Cardiac muscle cell (in vitro differentiated cells and primary cell): ENCODE measurements around the gene CRADD. TPM values are rescaled to one million over a fixed set of nuclear protein-coding genes. Genes with fewer than 3 reads are reported as not detected.

Source experiments
- DNase-seq, 2 donors: peaks; one replicate each; pipeline versions ENCODE4 v3.0.0 to v3.0.0-alpha.2; 2010 to 2017; ENCODE audit warnings: low read depth in 1 of 2, low spot score in 1 of 2
- H3K27ac ChIP-seq: fragments of 200-600 bp; sonication (generic); 2 replicates; pipeline ENCODE4 v1.5.1; 2016
- H3K27me3 ChIP-seq: fragments of 200-600 bp; sonication (generic); 2 replicates; pipeline ENCODE4 v1.6.0; 2016; ENCODE audit warnings: control low read depth
- H3K36me3 ChIP-seq: fragments of 200-600 bp; sonication (generic); 2 replicates; pipeline ENCODE4 v1.5.1; 2016; ENCODE audit warnings: control low read depth
- H3K4me1 ChIP-seq: fragments of 200-600 bp; sonication (generic); 2 replicates; pipeline ENCODE4 v1.8.1; 2017; ENCODE audit warnings: low read depth, mild to moderate bottlenecking, mixed run types
- H3K4me3 ChIP-seq: fragments of 200-600 bp; sonication (generic); 2 replicates; pipeline ENCODE4 v1.5.1; 2016; ENCODE audit warnings: mild to moderate bottlenecking
- H3K9me3 ChIP-seq: fragments of 200-600 bp; sonication (generic); 2 replicates; pipeline ENCODE4 v1.5.1; 2017; ENCODE audit warnings: low read depth, mild to moderate bottlenecking, control low read depth
- polyA plus RNA-seq: library from polyadenylated mRNA; unstranded; fragments of >200 nt; fragmentation: Nextera tagmentation; extraction: Ambion mirVana; gene quantifications from 2 replicates; pipeline ENCODE4 v1.2.1, GENCODE V29; 2016
- total RNA-seq: library from RNA; depleted of rRNA; stranded (reverse); fragments of >200 nt; gene quantifications from 2 replicates; pipeline ENCODE4 v1.2.3, GENCODE V29; 2016
- TF ChIP-seq, protein P1 (sequence below): IDR thresholded peaks from 2 replicates; pipeline ENCODE4 v1.5.1; 2012; ENCODE audit warnings: low read depth, mild to moderate bottlenecking, low read length

The CRADD gene
- total and polyA plus RNA-seq, 2 experiments from 2014 or later = 13.8 to 37.9 TPM

DNA sequence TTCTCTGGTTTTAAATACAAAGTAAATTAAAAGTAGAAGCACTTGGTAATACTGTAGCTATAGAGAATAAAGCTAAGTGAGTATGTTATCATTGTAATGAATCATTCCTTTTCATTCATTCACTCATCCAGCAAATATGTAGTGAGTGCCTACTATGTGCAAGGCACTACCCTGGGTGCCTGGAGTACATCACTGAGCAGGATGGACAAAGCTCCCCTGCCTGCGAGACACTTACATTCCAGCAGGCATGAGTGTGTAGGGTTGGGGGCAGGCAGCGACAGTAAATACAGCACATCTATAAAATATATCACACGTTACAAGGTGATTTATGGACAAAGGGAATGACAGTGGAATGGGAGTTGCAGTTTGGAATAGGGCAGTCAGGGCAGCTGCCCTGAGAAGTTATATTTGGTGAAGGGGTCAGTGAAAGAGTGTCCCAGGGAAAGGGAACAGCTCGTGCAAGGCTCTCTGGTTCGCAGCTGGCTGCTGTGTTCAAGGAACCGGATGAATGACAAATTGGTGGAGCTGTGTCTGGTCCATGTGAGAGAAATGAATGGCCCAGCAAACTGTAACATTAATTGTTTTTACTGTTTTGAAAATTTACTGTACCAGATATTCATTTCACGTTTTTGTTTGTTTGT, 159.6 kb downstream of the CRADD start:
- no peaks in the 10 kb centered on the region for H3K36me3 ChIP-seq
- H3K27me3 ChIP-seq = no peaks in the 10 kb centered on the region
- TF ChIP-seq, protein P1, sequence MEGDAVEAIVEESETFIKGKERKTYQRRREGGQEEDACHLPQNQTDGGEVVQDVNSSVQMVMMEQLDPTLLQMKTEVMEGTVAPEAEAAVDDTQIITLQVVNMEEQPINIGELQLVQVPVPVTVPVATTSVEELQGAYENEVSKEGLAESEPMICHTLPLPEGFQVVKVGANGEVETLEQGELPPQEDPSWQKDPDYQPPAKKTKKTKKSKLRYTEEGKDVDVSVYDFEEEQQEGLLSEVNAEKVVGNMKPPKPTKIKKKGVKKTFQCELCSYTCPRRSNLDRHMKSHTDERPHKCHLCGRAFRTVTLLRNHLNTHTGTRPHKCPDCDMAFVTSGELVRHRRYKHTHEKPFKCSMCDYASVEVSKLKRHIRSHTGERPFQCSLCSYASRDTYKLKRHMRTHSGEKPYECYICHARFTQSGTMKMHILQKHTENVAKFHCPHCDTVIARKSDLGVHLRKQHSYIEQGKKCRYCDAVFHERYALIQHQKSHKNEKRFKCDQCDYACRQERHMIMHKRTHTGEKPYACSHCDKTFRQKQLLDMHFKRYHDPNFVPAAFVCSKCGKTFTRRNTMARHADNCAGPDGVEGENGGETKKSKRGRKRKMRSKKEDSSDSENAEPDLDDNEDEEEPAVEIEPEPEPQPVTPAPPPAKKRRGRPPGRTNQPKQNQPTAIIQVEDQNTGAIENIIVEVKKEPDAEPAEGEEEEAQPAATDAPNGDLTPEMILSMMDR = no peak
- H3K9me3 ChIP-seq = no peaks in the 10 kb centered on the region
- no peak overlapping the region for H3K27ac ChIP-seq
- H3K4me3 ChIP-seq = no peak overlapping the region
- no peak for DNase-seq
- H3K4me1 ChIP-seq = no peaks in the 10 kb centered on the region

DNA sequence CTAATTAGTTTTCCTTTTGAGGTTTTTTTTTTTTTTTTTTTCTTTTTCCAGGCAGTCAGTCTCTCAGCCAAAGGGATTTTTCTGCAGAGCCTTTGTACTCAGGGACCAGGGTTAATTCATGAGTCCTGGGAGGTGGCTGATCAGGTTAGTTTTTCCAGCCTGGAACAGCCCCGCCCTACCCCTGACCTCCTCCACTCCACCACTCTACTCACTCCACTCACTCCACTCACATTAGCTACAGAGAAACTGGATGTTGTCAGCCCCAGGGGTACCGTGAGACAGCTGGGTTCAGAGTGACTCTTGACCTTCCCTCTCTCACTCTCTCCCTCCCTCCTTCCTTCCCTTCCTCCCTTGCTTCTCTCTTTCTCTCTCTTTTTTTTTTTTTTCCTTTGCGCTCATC, 161.0 kb downstream of the CRADD start:
- no peak overlapping the region for H3K27ac ChIP-seq
- no peaks in the 10 kb centered on the region for H3K27me3 ChIP-seq
- no peak for DNase-seq
- H3K9me3 ChIP-seq = no peaks in the 10 kb centered on the region
- no peaks in the 10 kb centered on the region for H3K4me1 ChIP-seq
- H3K36me3 ChIP-seq = no peaks in the 10 kb centered on the region
- TF ChIP-seq, protein P1 = no peak
- no peak overlapping the region for H3K4me3 ChIP-seq

DNA sequence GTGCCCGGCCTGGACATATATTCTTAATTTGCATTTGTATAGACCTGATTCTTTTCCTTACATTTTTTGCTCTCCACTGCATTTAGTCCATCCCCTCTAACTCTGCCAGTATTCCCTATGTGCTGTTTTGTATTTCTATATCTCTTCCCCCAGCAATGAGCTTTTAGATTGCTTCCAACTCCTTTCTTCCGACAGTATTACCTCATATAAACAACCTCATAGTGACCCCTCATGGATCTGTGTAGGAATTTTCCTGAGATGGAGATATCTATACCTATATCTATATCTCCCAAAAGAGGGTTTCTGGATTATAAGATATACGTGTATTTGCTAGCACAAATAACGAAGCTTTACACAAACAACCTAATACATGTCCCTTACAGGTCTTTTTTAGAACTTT, 161.9 kb downstream of the CRADD start:
- TF ChIP-seq, protein P1 = no peak
- DNase-seq = peak in 1 of 2 donors; percentile 28
- Histone ChIP-seq H3K9me3 (no peaks in the 10 kb centered on the region), H3K27me3 (no peaks in the 10 kb centered on the region), H3K4me1 (no peaks in the 10 kb centered on the region), H3K36me3 (no peaks in the 10 kb centered on the region), H3K27ac (no peak overlapping the region), H3K4me3 (no peak overlapping the region)

DNA sequence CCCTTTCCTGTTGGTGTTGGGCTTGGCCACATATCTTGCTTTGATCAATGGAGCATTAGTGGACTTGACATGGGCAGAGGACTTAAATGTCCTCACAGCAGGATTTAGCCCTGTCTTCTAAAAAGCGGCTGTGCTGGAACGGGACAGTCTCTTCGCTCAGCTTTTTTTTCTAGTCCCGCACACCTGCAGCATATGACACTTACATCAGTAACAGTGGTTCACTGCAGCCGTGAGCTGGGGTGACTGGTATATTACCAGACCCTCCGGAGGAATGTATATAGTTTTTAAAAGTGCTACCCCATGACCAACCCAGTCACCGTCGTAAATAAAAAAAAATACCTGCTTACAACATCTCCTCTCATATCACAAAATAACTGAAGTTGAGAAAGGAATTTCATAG, 164.5 kb downstream of the CRADD start:
- no peak overlapping the region for H3K27ac ChIP-seq

DNA sequence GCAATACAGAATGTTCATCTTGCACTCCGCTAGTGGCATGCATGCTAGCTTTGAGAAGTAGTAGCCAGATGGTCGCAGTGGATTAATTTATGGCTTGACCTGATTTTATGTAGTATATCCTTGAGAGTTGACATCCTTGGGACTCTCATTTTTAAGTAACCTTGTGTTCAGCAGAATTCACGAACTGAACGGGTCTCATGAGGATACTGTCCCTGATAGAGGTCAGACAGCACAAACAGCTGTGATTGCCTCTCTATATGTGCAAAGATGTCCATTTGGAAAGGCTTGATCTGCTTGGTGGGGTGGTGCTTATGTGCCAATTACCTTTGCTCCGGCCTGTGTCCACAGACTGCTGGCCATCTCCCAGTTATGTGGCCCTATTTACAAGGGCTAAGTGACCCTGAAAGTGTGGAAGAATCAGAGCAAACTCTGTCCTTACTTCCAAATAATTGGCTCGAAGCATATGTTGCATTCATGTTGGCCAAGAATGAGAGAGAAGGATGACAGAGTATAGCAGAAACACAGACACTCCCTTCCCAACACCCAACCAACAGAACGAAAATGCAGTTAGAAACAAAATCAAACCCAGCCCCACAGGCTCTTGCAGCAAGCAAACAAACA, 167.1 kb downstream of the CRADD start:
- Histone ChIP-seq H3K36me3 (no peaks in the 10 kb centered on the region), H3K27ac (no peak overlapping the region), H3K9me3 (no peaks in the 10 kb centered on the region), H3K4me1 (no peaks in the 10 kb centered on the region), H3K27me3 (no peaks in the 10 kb centered on the region), H3K4me3 (no peak overlapping the region)
- DNase-seq = no peak
- TF ChIP-seq, protein P1 = no peak

More for the DNA sequence above, 164.5 kb downstream of the CRADD start:
- Histone ChIP-seq H3K9me3 (no peaks in the 10 kb centered on the region), H3K36me3 (no peaks in the 10 kb centered on the region), H3K27me3 (no peaks in the 10 kb centered on the region), H3K4me1 (no peaks in the 10 kb centered on the region), H3K4me3 (no peak overlapping the region)
- no peak for DNase-seq
- TF ChIP-seq, protein P1 = no peak
